ENCODE measurements around the gene SCYL3. TPM values are rescaled to one million over a fixed set of nuclear protein-coding genes. Genes with fewer than 3 reads are reported as not detected.

SCYL3 gene
- total RNA-seq, 1 donor from 2014 or later = 9.2 TPM

DNA sequence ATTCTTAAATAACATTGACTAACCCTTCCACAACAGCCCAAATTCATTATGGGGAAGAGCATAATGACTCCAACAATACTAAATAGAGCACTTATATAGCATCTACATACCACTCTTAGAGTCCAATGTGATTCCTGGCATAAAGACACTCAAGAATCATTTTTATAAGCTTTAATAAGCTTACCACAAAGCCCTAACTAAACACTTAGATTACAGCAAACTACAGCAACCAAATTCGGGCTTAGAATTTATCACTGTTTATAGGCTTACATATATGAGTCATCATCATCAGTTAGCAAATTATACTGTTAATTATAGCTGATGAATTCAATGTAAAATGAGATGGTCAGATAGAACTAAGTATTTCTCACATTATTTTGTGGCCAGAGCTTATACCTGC is 7.3 kb downstream of the SCYL3 start:
- Mint-ChIP-seq H3K9me3 (ENCODE audit: unreplicated experiment) (no peaks in the 10 kb centered on the region), H3K4me3 (ENCODE audit: unreplicated experiment) (no peak overlapping the region), H3K4me1 (ENCODE audit: unreplicated experiment) (peaks cover 23% of the 10 kb centered on the region), H3K27me3 (ENCODE audit: unreplicated experiment) (no peaks in the 10 kb centered on the region), H3K27ac (ENCODE audit: unreplicated experiment) (no peak overlapping the region), H3K36me3 (ENCODE audit: unreplicated experiment) (peaks cover 33% of the 10 kb centered on the region)
- no peak for DNase-seq (ENCODE audit: extremely low spot score, unreplicated experiment)
- TF ChIP-seq, protein P1, sequence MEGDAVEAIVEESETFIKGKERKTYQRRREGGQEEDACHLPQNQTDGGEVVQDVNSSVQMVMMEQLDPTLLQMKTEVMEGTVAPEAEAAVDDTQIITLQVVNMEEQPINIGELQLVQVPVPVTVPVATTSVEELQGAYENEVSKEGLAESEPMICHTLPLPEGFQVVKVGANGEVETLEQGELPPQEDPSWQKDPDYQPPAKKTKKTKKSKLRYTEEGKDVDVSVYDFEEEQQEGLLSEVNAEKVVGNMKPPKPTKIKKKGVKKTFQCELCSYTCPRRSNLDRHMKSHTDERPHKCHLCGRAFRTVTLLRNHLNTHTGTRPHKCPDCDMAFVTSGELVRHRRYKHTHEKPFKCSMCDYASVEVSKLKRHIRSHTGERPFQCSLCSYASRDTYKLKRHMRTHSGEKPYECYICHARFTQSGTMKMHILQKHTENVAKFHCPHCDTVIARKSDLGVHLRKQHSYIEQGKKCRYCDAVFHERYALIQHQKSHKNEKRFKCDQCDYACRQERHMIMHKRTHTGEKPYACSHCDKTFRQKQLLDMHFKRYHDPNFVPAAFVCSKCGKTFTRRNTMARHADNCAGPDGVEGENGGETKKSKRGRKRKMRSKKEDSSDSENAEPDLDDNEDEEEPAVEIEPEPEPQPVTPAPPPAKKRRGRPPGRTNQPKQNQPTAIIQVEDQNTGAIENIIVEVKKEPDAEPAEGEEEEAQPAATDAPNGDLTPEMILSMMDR (IDR thresholded peaks at IDR 0.05) = no peak

DNA sequence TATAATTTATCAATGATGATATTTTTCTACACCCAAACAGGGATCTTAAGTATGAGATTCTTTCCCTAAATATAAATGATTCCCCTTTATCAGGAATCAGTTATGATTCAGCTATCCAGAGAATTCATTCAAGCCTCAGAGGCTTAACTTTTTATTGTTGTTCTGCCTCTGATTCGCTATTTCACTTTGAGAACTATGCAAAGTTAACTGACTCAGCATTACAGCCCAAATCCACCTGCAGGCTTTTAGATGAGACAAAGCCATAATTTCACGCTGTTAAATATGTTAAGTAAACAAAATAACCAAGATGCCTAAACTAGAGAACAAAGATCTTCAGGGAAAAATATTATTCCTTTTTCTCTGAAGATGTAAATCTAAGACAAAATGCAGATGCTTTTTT is 8.5 kb downstream of the SCYL3 start:
- TF ChIP-seq, protein P1 (IDR thresholded peaks at IDR 0.05) = no peak
- Mint-ChIP-seq H3K36me3 (ENCODE audit: unreplicated experiment) (peaks cover 36% of the 10 kb centered on the region), H3K27me3 (ENCODE audit: unreplicated experiment) (no peaks in the 10 kb centered on the region), H3K9me3 (ENCODE audit: unreplicated experiment) (no peaks in the 10 kb centered on the region), H3K4me3 (ENCODE audit: unreplicated experiment) (no peak overlapping the region), H3K27ac (ENCODE audit: unreplicated experiment) (no peak overlapping the region), H3K4me1 (ENCODE audit: unreplicated experiment) (peaks cover 12% of the 10 kb centered on the region)
- no peak for DNase-seq (ENCODE audit: extremely low spot score, unreplicated experiment)

DNA sequence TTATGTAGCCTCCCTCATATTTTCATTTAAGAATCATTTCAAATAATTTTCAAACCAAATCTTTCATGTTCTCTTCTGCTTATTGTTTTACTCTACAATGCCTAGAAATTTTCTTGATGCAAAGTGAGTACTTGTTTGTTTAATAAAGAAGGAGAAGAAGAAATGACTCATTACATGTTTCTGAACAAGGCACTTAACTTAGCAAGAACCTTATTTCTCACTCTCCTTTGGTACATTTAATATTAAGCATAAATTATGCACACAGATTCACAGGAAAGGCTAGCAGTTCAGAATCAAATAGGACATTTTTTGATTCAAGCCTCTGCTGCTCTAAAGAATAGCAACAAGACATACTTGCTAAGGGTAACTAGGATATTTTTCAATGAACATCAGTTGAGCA is 9.1 kb downstream of the SCYL3 start:
- H3K4me3 Mint-ChIP-seq (ENCODE audit: unreplicated experiment) = no peak overlapping the region
- no peak for DNase-seq (ENCODE audit: extremely low spot score, unreplicated experiment)
- H3K36me3 Mint-ChIP-seq (ENCODE audit: unreplicated experiment) = peaks cover 36% of the 10 kb centered on the region
- TF ChIP-seq, protein P1 (IDR thresholded peaks at IDR 0.05) = no peak
- no peaks in the 10 kb centered on the region for H3K9me3 Mint-ChIP-seq (ENCODE audit: unreplicated experiment)
- no peak overlapping the region for H3K27ac Mint-ChIP-seq (ENCODE audit: unreplicated experiment)
- peaks cover 12% of the 10 kb centered on the region for H3K4me1 Mint-ChIP-seq (ENCODE audit: unreplicated experiment)
- H3K27me3 Mint-ChIP-seq (ENCODE audit: unreplicated experiment) = no peaks in the 10 kb centered on the region

DNA sequence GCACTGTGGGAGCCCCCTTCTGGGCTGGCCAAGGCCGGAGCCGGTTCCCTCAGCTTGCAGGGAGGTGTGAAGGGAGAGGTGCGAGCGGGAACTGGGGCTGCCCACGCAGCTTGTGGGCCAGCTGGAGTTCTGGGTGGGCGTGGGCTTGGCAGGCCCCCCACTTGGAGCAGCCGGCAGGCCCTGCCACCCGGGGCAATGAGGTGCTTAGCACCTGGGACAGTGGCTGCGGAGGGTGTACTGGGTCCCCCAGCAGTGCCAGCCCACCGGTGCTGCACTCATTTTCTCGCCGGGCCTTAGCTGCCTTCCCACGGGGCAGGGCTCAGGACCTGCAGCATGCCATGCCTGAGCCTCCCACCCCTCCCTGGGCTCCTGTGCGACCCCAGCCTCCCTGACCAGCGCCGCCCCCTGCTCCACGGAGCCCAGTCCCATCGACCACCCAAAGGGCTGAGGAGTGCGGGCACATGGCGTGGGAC is 11.6 kb downstream of the SCYL3 start:
- Mint-ChIP-seq H3K27me3 (ENCODE audit: unreplicated experiment) (no peaks in the 10 kb centered on the region), H3K9me3 (ENCODE audit: unreplicated experiment) (no peaks in the 10 kb centered on the region)
- TF ChIP-seq, protein P1 (IDR thresholded peaks at IDR 0.05) = no peak

DNA sequence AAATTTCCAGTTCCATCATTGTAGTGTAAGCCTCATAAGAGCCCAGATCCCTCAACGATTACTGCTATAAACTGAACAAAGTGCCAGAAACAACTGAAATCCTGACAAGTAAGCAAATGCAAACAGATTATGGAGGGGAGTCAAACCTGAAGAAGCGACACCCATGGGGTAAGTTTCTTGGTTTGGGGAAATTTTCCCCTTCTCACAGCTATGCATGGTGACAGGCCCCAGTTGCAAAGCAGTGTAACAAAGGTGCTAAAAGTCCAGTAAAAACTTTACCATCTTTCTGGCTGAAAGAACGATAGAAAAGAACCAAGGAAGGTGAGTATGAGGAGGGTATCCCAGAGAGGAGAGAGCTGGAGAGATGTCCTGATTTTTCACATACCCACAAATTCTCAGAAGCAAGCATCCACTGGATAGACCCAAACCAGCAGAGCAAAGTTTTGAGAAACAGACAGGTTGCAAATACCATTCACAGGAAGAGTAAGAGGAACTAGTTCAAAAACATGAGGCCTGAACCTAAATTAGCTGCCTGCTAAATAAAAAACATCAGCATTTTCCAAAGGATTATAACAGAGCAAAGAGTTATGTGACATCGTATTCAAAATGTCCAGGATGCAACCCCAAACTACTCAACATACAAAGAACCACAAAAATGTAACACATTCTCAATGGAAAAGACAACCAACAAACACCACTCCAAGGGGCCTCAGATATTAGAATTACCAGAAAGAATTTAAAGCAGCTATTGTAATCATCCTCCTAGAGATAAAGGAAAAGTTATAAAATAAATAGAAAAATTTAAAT is 14.5 kb downstream of the SCYL3 start:
- H3K36me3 Mint-ChIP-seq (ENCODE audit: unreplicated experiment) = peaks cover 43% of the 10 kb centered on the region
- H3K27ac Mint-ChIP-seq (ENCODE audit: unreplicated experiment) = no peak overlapping the region
- H3K4me1 Mint-ChIP-seq (ENCODE audit: unreplicated experiment) = peaks cover 13% of the 10 kb centered on the region
- TF ChIP-seq, protein P1 (IDR thresholded peaks at IDR 0.05) = no peak
- no peaks in the 10 kb centered on the region for H3K27me3 Mint-ChIP-seq (ENCODE audit: unreplicated experiment)
- no peak overlapping the region for H3K4me3 Mint-ChIP-seq (ENCODE audit: unreplicated experiment)
- DNase-seq (ENCODE audit: extremely low spot score, unreplicated experiment) = no peak
- no peaks in the 10 kb centered on the region for H3K9me3 Mint-ChIP-seq (ENCODE audit: unreplicated experiment)

More for the DNA sequence above, 11.6 kb downstream of the SCYL3 start:
- H3K4me1 Mint-ChIP-seq (ENCODE audit: unreplicated experiment) = peaks cover 22% of the 10 kb centered on the region
- H3K4me3 Mint-ChIP-seq (ENCODE audit: unreplicated experiment) = no peak overlapping the region
- H3K27ac Mint-ChIP-seq (ENCODE audit: unreplicated experiment) = no peak overlapping the region
- H3K36me3 Mint-ChIP-seq (ENCODE audit: unreplicated experiment) = peaks cover 42% of the 10 kb centered on the region
- no peak for DNase-seq (ENCODE audit: extremely low spot score, unreplicated experiment)

All from osteocyte (in vitro differentiated cells).